ENCODE measurements around the gene TNS1.

DNA sequence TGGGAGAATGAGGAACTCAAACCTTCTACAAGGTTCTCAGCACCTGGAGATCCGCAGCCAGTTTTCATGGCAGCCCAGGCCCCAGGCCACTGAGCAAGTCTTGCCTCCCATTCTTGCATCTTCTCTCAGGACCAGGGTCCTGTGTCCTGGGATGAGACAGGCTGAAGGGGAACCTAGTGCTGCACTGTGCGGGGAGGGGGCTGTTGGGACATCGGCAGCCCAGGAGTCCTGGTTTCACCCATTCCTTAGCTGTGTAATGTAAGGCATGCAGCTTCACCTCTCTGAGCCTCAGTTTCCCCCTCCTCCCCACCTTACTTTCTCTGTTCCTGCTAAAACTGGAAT is 43.9 kb downstream of the TNS1 start:
- TF ChIP-seq CTCF (IDR thresholded peaks at IDR 0.05): no peak
- TF ChIP-seq, protein P1, sequence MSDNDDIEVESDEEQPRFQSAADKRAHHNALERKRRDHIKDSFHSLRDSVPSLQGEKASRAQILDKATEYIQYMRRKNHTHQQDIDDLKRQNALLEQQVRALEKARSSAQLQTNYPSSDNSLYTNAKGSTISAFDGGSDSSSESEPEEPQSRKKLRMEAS (IDR thresholded peaks at IDR 0.05; ENCODE audit: low read depth): no peak
- no peak for TF ChIP-seq RAD21 (IDR thresholded peaks at IDR 0.05; ENCODE audit: low read length)
- no peak for TF ChIP-seq SIN3A (IDR thresholded peaks at IDR 0.05; ENCODE audit: borderline replicate concordance, low read depth, low read length)
- TF ChIP-seq YY1 (IDR thresholded peaks at IDR 0.05; ENCODE audit: low read depth): no peak
- TF ChIP-seq TAF1 (IDR thresholded peaks at IDR 0.05; ENCODE audit: borderline replicate concordance, low read depth, low read length): no peak
- no peak for TF ChIP-seq USF2 (IDR thresholded peaks at IDR 0.05; ENCODE audit: borderline replicate concordance, low read depth, low read length)
- no peak for TF ChIP-seq POLR2AphosphoS5 (IDR thresholded peaks at IDR 0.05; ENCODE audit: low read depth, low read length)
- TF ChIP-seq REST (IDR thresholded peaks at IDR 0.05; ENCODE audit: low read depth, low read length): no peak
- no peak for TF ChIP-seq EP300 (IDR thresholded peaks at IDR 0.05; ENCODE audit: borderline replicate concordance in 1 of 2, low read depth in 1 of 2, low read length in 1 of 2)
- TF ChIP-seq, protein P2, sequence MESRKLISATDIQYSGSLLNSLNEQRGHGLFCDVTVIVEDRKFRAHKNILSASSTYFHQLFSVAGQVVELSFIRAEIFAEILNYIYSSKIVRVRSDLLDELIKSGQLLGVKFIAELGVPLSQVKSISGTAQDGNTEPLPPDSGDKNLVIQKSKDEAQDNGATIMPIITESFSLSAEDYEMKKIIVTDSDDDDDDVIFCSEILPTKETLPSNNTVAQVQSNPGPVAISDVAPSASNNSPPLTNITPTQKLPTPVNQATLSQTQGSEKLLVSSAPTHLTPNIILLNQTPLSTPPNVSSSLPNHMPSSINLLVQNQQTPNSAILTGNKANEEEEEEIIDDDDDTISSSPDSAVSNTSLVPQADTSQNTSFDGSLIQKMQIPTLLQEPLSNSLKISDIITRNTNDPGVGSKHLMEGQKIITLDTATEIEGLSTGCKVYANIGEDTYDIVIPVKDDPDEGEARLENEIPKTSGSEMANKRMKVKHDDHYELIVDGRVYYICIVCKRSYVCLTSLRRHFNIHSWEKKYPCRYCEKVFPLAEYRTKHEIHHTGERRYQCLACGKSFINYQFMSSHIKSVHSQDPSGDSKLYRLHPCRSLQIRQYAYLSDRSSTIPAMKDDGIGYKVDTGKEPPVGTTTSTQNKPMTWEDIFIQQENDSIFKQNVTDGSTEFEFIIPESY (IDR thresholded peaks at IDR 0.05; ENCODE audit: borderline replicate concordance, low read depth): no peak
- TF ChIP-seq CHD2 (IDR thresholded peaks at IDR 0.05; ENCODE audit: low read length, partially characterized antibody): no peak
